Measurements from ENCODE around the gene ST3GAL4.
"Not testable (repeated sequence)": the region's sequence is repeated elsewhere in the genome, so short reads cannot be mapped to it uniquely, and the experiment has no call there.

The ST3GAL4 gene

GRCh38 chr11:126355324-126355925 is at the start of gene ST3GAL4:
Gene ST3GAL4 (plus strand): TSS chr11:126355686. CDS start chr11:126406156, 50,470 bp downstream.
- peak; percentile 94 for DNase-seq

- no peak for DNase-seq
Observed at GRCh38 chr11:126305699-126306098, 49.8 kb upstream of the ST3GAL4 start.

GRCh38 chr11:126307706-126308105 is 47.8 kb upstream of the ST3GAL4 start:
- DNase-seq: peak; percentile 55

GRCh38 chr11:126308271-126308671 is 47.2 kb upstream of the ST3GAL4 start:
- DNase-seq: no peak

GRCh38 chr11:126308771-126309170 is 46.7 kb upstream of the ST3GAL4 start:
- not testable (repeated sequence) for DNase-seq

- DNase-seq: peak; percentile 89
Observed at GRCh38 chr11:126310200-126310991, 45.1 kb upstream of the ST3GAL4 start.

GRCh38 chr11:126310992-126311310 is 44.5 kb upstream of the ST3GAL4 start:
- no peak for DNase-seq

GRCh38 chr11:126311401-126312291 is 43.8 kb upstream of the ST3GAL4 start:
- DNase-seq: no peak

GRCh38 chr11:126312961-126313360 is 42.5 kb upstream of the ST3GAL4 start:
- peak; percentile 52 for DNase-seq

- no peak for DNase-seq
Observed at GRCh38 chr11:126313826-126314225, 41.7 kb upstream of the ST3GAL4 start.

- DNase-seq: no peak
Observed at GRCh38 chr11:126317432-126317755, 38.1 kb upstream of the ST3GAL4 start.

- DNase-seq: peak; percentile 93
Observed at GRCh38 chr11:126317756-126318573, 37.5 kb upstream of the ST3GAL4 start.

- peak; percentile 93 for DNase-seq
Observed at GRCh38 chr11:126318574-126319373, 36.7 kb upstream of the ST3GAL4 start.

- no peak for DNase-seq
Observed at GRCh38 chr11:126319374-126319740, 36.1 kb upstream of the ST3GAL4 start.

GRCh38 chr11:126322996-126323395 is 32.5 kb upstream of the ST3GAL4 start:
- no peak for DNase-seq

- DNase-seq: no peak
Observed at GRCh38 chr11:126327281-126328000, 28.0 kb upstream of the ST3GAL4 start.

GRCh38 chr11:126328001-126328390 is 27.5 kb upstream of the ST3GAL4 start:
- DNase-seq: no peak

- DNase-seq: no peak
Observed at GRCh38 chr11:126328444-126328843, 27.0 kb upstream of the ST3GAL4 start.

GRCh38 chr11:126328938-126329643 is 26.4 kb upstream of the ST3GAL4 start:
- no peak for DNase-seq

GRCh38 chr11:126329644-126330211 is 25.8 kb upstream of the ST3GAL4 start:
- DNase-seq: no peak
